Keratinocyte (primary cell): ENCODE data around the gene TTL.

Source experiments
- EZH2 ChIP-seq: IDR thresholded peaks from one replicate; pipeline ENCODE4 v1.6.1; 2012; ENCODE audit warnings: inconsistent platforms, mild to moderate bottlenecking, low read length, moderate library complexity
- TF ChIP-seq, protein P1 (sequence below), 3 experiments: IDR thresholded peaks in 1 of 3; conservative IDR thresholded peaks in 1 of 3; optimal IDR thresholded peaks in 1 of 3; 2 replicates in 2 of 3; 3 replicates in 1 of 3; pipeline versions ENCODE3 to v1.5.1; 2011; ENCODE audit warnings: low read length in 3 of 3, mild to moderate bottlenecking in 3 of 3, moderate library complexity in 2 of 3, control low read depth in 1 of 3, inconsistent platforms in 1 of 3; ENCODE audit not compliant: insufficient read depth in 2 of 3; ENCODE audit errors: extremely low read depth in 1 of 3

DNA sequence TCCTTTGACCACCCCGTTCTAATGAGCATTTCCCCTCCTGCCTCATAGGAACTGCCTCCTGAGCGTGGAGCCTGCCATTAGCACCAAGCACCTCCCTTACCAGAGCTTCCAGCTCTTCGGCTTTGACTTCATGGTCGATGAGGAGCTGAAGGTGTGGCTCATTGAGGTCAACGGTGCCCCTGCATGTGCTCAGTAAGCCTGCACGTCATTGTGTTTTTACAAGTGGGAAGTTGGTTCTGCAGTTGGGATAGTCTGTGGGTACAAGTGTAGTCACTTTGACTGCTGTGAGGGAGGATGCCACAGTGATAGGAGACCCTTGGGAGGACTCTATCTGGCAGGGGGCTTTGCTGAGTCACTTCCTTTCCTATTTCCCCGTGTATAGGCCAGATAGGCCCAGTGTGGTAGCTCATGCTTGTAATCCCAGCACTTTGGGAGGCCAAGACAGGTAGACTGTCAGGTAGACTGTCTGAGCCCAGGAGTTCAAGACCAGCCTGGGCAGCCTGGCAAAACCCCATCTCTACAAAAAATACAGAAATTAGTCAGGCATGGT is 38.4 kb downstream of the TTL start:
- TF ChIP-seq, protein P1, sequence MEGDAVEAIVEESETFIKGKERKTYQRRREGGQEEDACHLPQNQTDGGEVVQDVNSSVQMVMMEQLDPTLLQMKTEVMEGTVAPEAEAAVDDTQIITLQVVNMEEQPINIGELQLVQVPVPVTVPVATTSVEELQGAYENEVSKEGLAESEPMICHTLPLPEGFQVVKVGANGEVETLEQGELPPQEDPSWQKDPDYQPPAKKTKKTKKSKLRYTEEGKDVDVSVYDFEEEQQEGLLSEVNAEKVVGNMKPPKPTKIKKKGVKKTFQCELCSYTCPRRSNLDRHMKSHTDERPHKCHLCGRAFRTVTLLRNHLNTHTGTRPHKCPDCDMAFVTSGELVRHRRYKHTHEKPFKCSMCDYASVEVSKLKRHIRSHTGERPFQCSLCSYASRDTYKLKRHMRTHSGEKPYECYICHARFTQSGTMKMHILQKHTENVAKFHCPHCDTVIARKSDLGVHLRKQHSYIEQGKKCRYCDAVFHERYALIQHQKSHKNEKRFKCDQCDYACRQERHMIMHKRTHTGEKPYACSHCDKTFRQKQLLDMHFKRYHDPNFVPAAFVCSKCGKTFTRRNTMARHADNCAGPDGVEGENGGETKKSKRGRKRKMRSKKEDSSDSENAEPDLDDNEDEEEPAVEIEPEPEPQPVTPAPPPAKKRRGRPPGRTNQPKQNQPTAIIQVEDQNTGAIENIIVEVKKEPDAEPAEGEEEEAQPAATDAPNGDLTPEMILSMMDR (optimal IDR thresholded peaks at IDR 0.05 in 1 of 3, IDR thresholded peaks at IDR 0.05 in 1 of 3, conservative IDR thresholded peaks at IDR 0.05 in 1 of 3; ENCODE audit: extremely low read depth in 1 of 3, insufficient read depth in 2 of 3, low read length in 3 of 3) = no peak
- no peak for TF ChIP-seq EZH2
